Measurements from ENCODE around the gene GCDH. TPM values are rescaled to one million over a fixed set of nuclear protein-coding genes. Genes with fewer than 3 reads are reported as not detected.

GCDH gene
- total and polyA plus RNA-seq, 2 of the 8 experiments (the other 6 are each of a cell fraction or from before 2014, with no cell fraction given), result 67.3 to 89.4 TPM

- TF ChIP-seq GABPA (IDR thresholded peaks at IDR 0.05; ENCODE audit: borderline replicate concordance, insufficient read depth, low read length) (no peak), CBX8 (IDR thresholded peaks at IDR 0.05; ENCODE audit: borderline replicate concordance, low read depth, low read length) (no peak), SP2 (IDR thresholded peaks at IDR 0.05; ENCODE audit: low read length) (peak; percentile 83), RXRA (IDR thresholded peaks at IDR 0.05; ENCODE audit: insufficient read depth, low read depth, low read length) (no peak), SUZ12 (IDR thresholded peaks at IDR 0.05; ENCODE audit: low read length) (peak; percentile 63; the same call in 1 of the 2 replicates), HDAC2 (IDR thresholded peaks at IDR 0.05; ENCODE audit: borderline replicate concordance in 1 of 2, low read depth in 2 of 2, low read length in 2 of 2) (peak; percentile 98 to 100)
These were observed 47.2 kb downstream of the GCDH start, which contains the start of gene CALR (continued) for GRCh38 chr19:12937927-12938778.
